HepG2 (cell line): Measurements from ENCODE around the gene EPN3. TPM values are rescaled to one million over a fixed set of nuclear protein-coding genes. Genes with fewer than 3 reads are reported as not detected.

ENCODE experiments used
- ATAC-seq: fragments of 200-7000 bp; cut with Tn5 transposase; 3 replicates; pipeline ENCODE4 v1.9.1; 2020; ENCODE audit warnings: mild to moderate bottlenecking, moderate library complexity
- BruUV-seq: library from RNA; stranded (reverse); fragments of 400-500 nt; replicated peaks from 2 replicates; lab custom pipeline; 2021; lab: Mats Ljungman, UMichigan
- CTCF ChIA-PET: fragments of 300-600 bp; formaldehyde crosslinking; extraction: SDS; loops from one replicate; lab custom pipeline; 2021; ENCODE audit warnings: low total read pairs, inconsistent platforms, low intra/inter-chr PET ratio; lab: Yijun Ruan, JAX
- POLR2A ChIA-PET: fragments of 350-600 bp; sonication (Branson Sonifier 250); formaldehyde crosslinking; loops from one replicate; lab custom pipeline; 2020; ENCODE audit warnings: antibody characterized with exemption, inconsistent platforms; lab: Yijun Ruan, JAX
- DNase-seq: peaks from one replicate; pipeline ENCODE4 v3.0.0-alpha.2; 2015; ENCODE audit warnings: low spot score
- FAIRE-seq: peaks from 3 replicates; lab custom pipeline; 2011; peaks lifted over from hg19 to GRCh38; lab: Jason Lieb, UNC
- H2AFZ ChIP-seq: one replicate; pipeline ENCODE4 v1.6.1; 2011; ENCODE audit warnings: low read length, inconsistent platforms
- H3K27ac ChIP-seq: fragments of 300-600 bp; 3 replicates; pipeline ENCODE4 v1.8.0; 2011; ENCODE audit warnings: mixed run types, mild to moderate bottlenecking, mixed read lengths, low read length, inconsistent platforms; ENCODE audit not compliant: insufficient read depth; ENCODE audit errors: extremely low read length
- H3K27me3 ChIP-seq, 2 experiments: fragments of 200-600 bp in 1 of 2; 2 replicates in 1 of 2; 3 replicates in 1 of 2; pipeline versions ENCODE4 v1.6.0 to v1.8.0; 2011; ENCODE audit warnings: low read length in 2 of 2, mild to moderate bottlenecking in 2 of 2, moderate library complexity in 2 of 2, inconsistent platforms in 1 of 2; ENCODE audit not compliant: insufficient read depth in 2 of 2, control insufficient read depth in 1 of 2
- H3K36me3 ChIP-seq, 2 experiments: fragments of 200-600 bp in 1 of 2; replicated peaks in 1 of 2; 2 replicates in 1 of 2; 3 replicates in 1 of 2; pipeline versions ENCODE4 v1.5.1 to v1.8.0; 2011; ENCODE audit warnings: low read length in 2 of 2, inconsistent platforms in 1 of 2; ENCODE audit not compliant: insufficient read depth in 2 of 2, control insufficient read depth in 1 of 2
- H3K4me1 ChIP-seq: 2 replicates; pipeline ENCODE4 v1.5.1; 2012; ENCODE audit warnings: low read length, inconsistent platforms; ENCODE audit not compliant: insufficient read depth
- H3K4me2 ChIP-seq: 2 replicates; pipeline ENCODE4 v1.6.0; 2011; ENCODE audit warnings: low read depth, low read length, inconsistent platforms
- H3K4me3 ChIP-seq, 3 experiments: fragments of 200-600 bp in 1 of 3; sonication (generic), shearing (Covaris generic) in 1 of 3; replicated peaks in 1 of 3; 2 replicates each; pipeline ENCODE4 v1.5.1; 2011 to 2016; ENCODE audit warnings: low read length in 3 of 3, inconsistent platforms in 2 of 3, low read depth in 2 of 3, mild to moderate bottlenecking in 2 of 3, control low read depth in 1 of 3, mixed read lengths in 1 of 3; ENCODE audit not compliant: insufficient read depth in 1 of 3
- H3K79me2 ChIP-seq: one replicate; pipeline ENCODE4 v1.6.1; 2011; ENCODE audit warnings: low read length, inconsistent platforms; ENCODE audit not compliant: insufficient read depth
- H3K9ac ChIP-seq: 2 replicates; pipeline ENCODE4 v1.6.0; 2011; ENCODE audit warnings: mild to moderate bottlenecking, low read depth, low read length, inconsistent platforms; ENCODE audit not compliant: insufficient read depth
- H3K9me3 ChIP-seq: 2 replicates; pipeline ENCODE4 v1.5.1; 2012; ENCODE audit warnings: mild to moderate bottlenecking, low read length
- H4K20me1 ChIP-seq: 2 replicates; pipeline ENCODE4 v1.6.0; 2011; ENCODE audit warnings: inconsistent platforms, mild to moderate bottlenecking, low read length, moderate library complexity; ENCODE audit not compliant: insufficient read depth
- ARHGAP35 ChIP-seq: sonication (generic); formaldehyde crosslinking; IDR thresholded peaks from 2 replicates; pipeline ENCODE4 v1.9.0; 2022; ENCODE audit warnings: mild to moderate bottlenecking, inconsistent platforms, moderate library complexity, missing genetic modification reagents, borderline replicate concordance
- BRD4 ChIP-seq: sonication (generic); formaldehyde crosslinking; IDR thresholded peaks from 2 replicates; pipeline ENCODE4 v1.4.0; 2020; ENCODE audit warnings: missing genetic modification reagents
- FOSL1 ChIP-seq: sonication (generic); formaldehyde crosslinking; IDR thresholded peaks from 2 replicates; pipeline ENCODE4 v1.9.0; 2021; ENCODE audit warnings: missing genetic modification reagents, borderline replicate concordance
- MAFF ChIP-seq: IDR thresholded peaks from 2 replicates; pipeline ENCODE4 v1.6.1; 2011; ENCODE audit warnings: low read depth, low read length, improper control_type of control experiment
- MAFK ChIP-seq, 2 experiments: IDR thresholded peaks in 1 of 2; conservative IDR thresholded peaks in 1 of 2; 2 replicates each; pipeline ENCODE4 v1.6.1; 2011; ENCODE audit warnings: improper control_type of control experiment in 2 of 2, low read length in 2 of 2
- PATZ1 ChIP-seq: sonication (generic); formaldehyde crosslinking; IDR thresholded peaks from 2 replicates; pipeline ENCODE4 v1.4.0; 2020; ENCODE audit warnings: missing genetic modification reagents
- ZNF296 ChIP-seq: sonication (generic); formaldehyde crosslinking; conservative IDR thresholded peaks from 2 replicates; pipeline ENCODE4 v1.5.0; 2020; ENCODE audit warnings: mild to moderate bottlenecking, missing genetic modification reagents
- ZNF740 ChIP-seq: sonication (generic); formaldehyde crosslinking; IDR thresholded peaks from 2 replicates; pipeline ENCODE4 v1.4.0; 2020; ENCODE audit warnings: missing genetic modification reagents
- WGBS: methylation state at CpG from one replicate; pipeline ENCODE4 v1.1.6; 2017; ENCODE audit warnings: low lambda C conversion rate; 5-methylcytosine and 5-hydroxymethylcytosine counted together
- in situ Hi-C: cut with HindIII; loops from 2 replicates; pipeline ENCODE4 v1.10.0; 2017; ENCODE audit warnings: low pct_unique_long_range_greater_than_20kb; ENCODE audit not compliant: extremely low pct_ligation_motif_present
- intact Hi-C: fragments of 100-400 bp; cut with micrococcal nuclease; formaldehyde crosslinking; loops from one replicate; pipeline ENCODE4 v1.10.0; 2022; ENCODE audit not compliant: unreplicated experiment
- polyA plus RNA-seq, 8 experiments: library from polyadenylated mRNA; depleted of rRNA in 3 of 8; stranded (reverse) in 7 of 8; unstranded in 1 of 8; fragments of >200 nt; fragmentation: Illumina TruSeq in 4 of 8; extraction: Trizol in 4 of 8; gene quantifications; 2 replicates each; pipeline versions ENCODE4 v1.2.1 to v1.2.3, GENCODE V29; 2011 to 2016; ENCODE audit warnings: low read depth in 4 of 8, missing spikeins in 1 of 8, mixed read lengths in 1 of 8; ENCODE audit not compliant: insufficient read depth in 1 of 8
- total RNA-seq, 5 experiments: library from RNA; depleted of rRNA; stranded (reverse); fragments of >200 nt; fragmentation: Illumina TruSeq; extraction: Trizol; gene quantifications; 2 replicates each; pipeline ENCODE4 v1.2.3, GENCODE V29; 2016; ENCODE audit warnings: low read depth in 1 of 5

EPN3 gene
- total and polyA plus RNA-seq, 2 of the 13 experiments (the other 11 are each of a cell fraction or from before 2014, with no cell fraction given) = 0.11 to 0.95 TPM

- ChIA-PET POLR2A (interaction anchor here (0.9 to 1.7 kb wide), 4 partner anchors 12 to 59 kb away, joined by 3 to 5 read pairs (median 4); no protein-coding TSS in a partner anchor), CTCF (no interaction called here)
- Histone ChIP-seq H3K9me3 (no peaks in the 10 kb centered on the region), H3K4me2 (no peak overlapping the region), H3K4me1 (peaks cover 9% of the 10 kb centered on the region), H3K9ac (no peak overlapping the region), H3K4me3 (no peak overlapping the region), H3K27me3 (peaks cover 32 to 68% of the 10 kb centered on the region in 2 experiments), H3K79me2 (no peaks in the 10 kb centered on the region), H4K20me1 (peaks cover 5% of the 10 kb centered on the region; the same call in 1 of the 2 replicates), H3K27ac (no peak overlapping the region), H2AFZ (no peak overlapping the region), H3K36me3 (no peaks in the 10 kb centered on the region)
- ATAC-seq (no peak), FAIRE-seq (no peak), DNase-seq (no peak)
- TF ChIP-seq ZNF740 (CRISPR knock-in tag) = peak; percentile 39; the same call in 1 of the 2 replicates
- no peak for TF ChIP-seq BRD4 (CRISPR knock-in tag)
- TF ChIP-seq ARHGAP35 (CRISPR knock-in tag) = no peak
- peak; percentile 49; the same call in 1 of the 2 replicates for TF ChIP-seq MAFF
- peak; percentile 69 to 70 for TF ChIP-seq MAFK (conservative IDR thresholded peaks at IDR 0.05 in 1 of 2, IDR thresholded peaks at IDR 0.05 in 1 of 2; ENCODE audit: low read length in 2 of 2)
- TF ChIP-seq FOSL1 (CRISPR knock-in tag) = no peak
- TF ChIP-seq ZNF296 (CRISPR knock-in tag) = no peak
- TF ChIP-seq PATZ1 = 0 out of 2 replicates have a peak, but pooled peaks have one; percentile 20
- no TSS peak for BruUV-seq
- 0% methylated on average over 4 of the region's 4 CpGs for WGBS
- intact Hi-C loops (no loop called here), in situ Hi-C loops (no loop called here)
These were observed 30.6 kb downstream of the EPN3 start for GRCh38 chr17:50563092-50563511.
